Lower leg skin (tissue), 4 donors: Measurements from ENCODE around the gene NR6A1. TPM values are rescaled to one million over a fixed set of nuclear protein-coding genes. Genes with fewer than 3 reads are reported as not detected.

Source experiments
- DNase-seq, 2 donors: peaks; one replicate each; pipeline ENCODE4 v3.0.0-alpha.2; 2019; ENCODE audit warnings: low spot score in 2 of 2
- H3K4me3 ChIP-seq: fragments of 200-600 bp; sonication (generic); 2 replicates; pipeline ENCODE4 v1.5.1; 2017; ENCODE audit warnings: mild to moderate bottlenecking, low read depth; ENCODE audit not compliant: poor library complexity, severe bottlenecking
- POLR2A ChIP-seq, 2 donors: fragments of 450-650 bp; IDR thresholded peaks; one replicate each; pipeline ENCODE4 v1.6.1; 2016 to 2017; ENCODE audit warnings: antibody characterized with exemption in 2 of 2, mild to moderate bottlenecking in 1 of 2, moderate library complexity in 1 of 2
- WGBS, 2 donors: methylation state at CpG; one replicate each; pipeline ENCODE4 v1.1.5; 2018; 5-methylcytosine and 5-hydroxymethylcytosine counted together
- intact Hi-C: fragments of 100-400 bp; cut with DNase I; formaldehyde crosslinking; loops from one replicate; pipeline ENCODE4 v1.15.0; 2023; ENCODE audit warnings: low total_unique reads
- total RNA-seq, 4 donors: library from RNA; depleted of rRNA; stranded (reverse); fragments of >200 nt; gene quantifications; one replicate each; pipeline ENCODE4 v1.1.0, GENCODE V29; 2016
- TF ChIP-seq, protein P1 (sequence below), 3 donors: fragments of 450-650 bp; IDR thresholded peaks; one replicate each; pipeline ENCODE4 v1.5.1; 2016; ENCODE audit warnings: antibody characterized with exemption in 3 of 3, mild to moderate bottlenecking in 3 of 3, moderate library complexity in 2 of 3

The NR6A1 gene
- total RNA-seq, 4 donors from 2014 or later, result 3.0 to 4.9 (median 3.8) TPM

DNA sequence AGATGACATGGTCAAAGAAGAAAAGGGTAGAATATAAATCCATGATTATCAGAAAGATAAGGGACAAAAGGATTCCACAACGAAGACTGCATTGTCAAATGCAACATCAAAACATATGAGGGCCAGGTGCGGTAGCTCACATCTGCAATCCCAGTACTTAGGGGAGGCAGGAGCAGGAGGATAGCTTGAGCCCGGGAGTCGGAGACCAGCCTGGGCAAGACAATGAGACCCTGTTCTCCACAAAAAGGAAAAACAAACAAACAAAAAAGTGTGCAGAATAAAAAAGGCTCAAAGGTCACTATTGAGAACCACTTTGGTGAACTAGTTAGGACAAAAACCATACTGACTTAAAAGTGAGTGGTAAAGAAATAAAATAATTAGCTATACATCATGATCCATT is 203.7 kb downstream of the NR6A1 start:
- TF ChIP-seq, protein P1, sequence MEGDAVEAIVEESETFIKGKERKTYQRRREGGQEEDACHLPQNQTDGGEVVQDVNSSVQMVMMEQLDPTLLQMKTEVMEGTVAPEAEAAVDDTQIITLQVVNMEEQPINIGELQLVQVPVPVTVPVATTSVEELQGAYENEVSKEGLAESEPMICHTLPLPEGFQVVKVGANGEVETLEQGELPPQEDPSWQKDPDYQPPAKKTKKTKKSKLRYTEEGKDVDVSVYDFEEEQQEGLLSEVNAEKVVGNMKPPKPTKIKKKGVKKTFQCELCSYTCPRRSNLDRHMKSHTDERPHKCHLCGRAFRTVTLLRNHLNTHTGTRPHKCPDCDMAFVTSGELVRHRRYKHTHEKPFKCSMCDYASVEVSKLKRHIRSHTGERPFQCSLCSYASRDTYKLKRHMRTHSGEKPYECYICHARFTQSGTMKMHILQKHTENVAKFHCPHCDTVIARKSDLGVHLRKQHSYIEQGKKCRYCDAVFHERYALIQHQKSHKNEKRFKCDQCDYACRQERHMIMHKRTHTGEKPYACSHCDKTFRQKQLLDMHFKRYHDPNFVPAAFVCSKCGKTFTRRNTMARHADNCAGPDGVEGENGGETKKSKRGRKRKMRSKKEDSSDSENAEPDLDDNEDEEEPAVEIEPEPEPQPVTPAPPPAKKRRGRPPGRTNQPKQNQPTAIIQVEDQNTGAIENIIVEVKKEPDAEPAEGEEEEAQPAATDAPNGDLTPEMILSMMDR (IDR thresholded peaks at IDR 0.05), result no peak
- TF ChIP-seq POLR2A (IDR thresholded peaks at IDR 0.05), result no peak
- H3K4me3 ChIP-seq, result no peak overlapping the region
- intact Hi-C loops, result no loop called here
- WGBS, 2 donors, result 85 to 89% methylated on average over 4 of the region's 4 CpGs
- no peak for DNase-seq

DNA sequence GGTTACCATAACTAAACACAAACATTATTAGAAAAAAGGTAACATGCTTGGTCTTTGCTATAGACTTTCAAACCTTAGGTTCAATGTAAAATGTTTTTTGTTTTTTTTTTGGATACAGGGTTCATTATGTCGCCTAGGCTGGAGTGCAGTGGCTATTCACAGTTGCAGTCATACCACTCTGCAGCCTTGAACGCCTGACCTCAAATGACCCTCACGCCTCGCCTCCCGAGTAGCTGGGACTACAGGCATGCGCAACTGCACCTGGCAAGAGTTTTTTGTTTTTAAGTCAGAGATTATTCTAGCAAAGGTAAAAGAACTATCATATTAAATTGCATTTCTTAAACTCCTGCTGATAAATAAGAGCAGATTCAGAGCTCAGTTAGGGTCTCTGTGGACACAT is 208.8 kb downstream of the NR6A1 start:
- intact Hi-C loops, result no loop called here
- TF ChIP-seq, protein P1 (IDR thresholded peaks at IDR 0.05), result no peak
- TF ChIP-seq POLR2A (IDR thresholded peaks at IDR 0.05), result no peak
- H3K4me3 ChIP-seq, result no peak overlapping the region
- WGBS, 2 donors, result 78 to 83% methylated on average over 6 of the region's 6 CpGs
- DNase-seq, result no peak

DNA sequence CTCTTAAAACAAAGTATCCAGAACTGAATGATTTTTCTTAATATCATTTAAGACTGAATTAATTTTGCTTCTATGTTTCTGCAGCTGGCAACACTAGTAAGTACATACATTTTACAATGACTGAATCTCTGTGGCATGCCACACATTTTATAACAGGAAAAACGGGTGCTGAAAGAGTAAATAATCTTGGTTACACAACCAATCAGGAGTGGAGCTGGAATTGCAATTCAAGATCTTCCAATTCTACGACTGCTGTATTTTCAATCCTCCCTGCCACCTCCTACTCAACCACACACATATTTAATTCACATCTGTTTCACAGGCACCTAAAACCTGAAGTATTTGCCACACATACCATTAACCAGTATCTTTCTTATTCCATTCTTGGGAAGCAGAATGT is 211.2 kb downstream of the NR6A1 start:
- TF ChIP-seq POLR2A (IDR thresholded peaks at IDR 0.05), result no peak
- 33 to 44% methylated on average over 2 of the region's 2 CpGs for WGBS, 2 donors
- H3K4me3 ChIP-seq, result no peak overlapping the region
- intact Hi-C loops, result no loop called here
- DNase-seq, result no peak

DNA sequence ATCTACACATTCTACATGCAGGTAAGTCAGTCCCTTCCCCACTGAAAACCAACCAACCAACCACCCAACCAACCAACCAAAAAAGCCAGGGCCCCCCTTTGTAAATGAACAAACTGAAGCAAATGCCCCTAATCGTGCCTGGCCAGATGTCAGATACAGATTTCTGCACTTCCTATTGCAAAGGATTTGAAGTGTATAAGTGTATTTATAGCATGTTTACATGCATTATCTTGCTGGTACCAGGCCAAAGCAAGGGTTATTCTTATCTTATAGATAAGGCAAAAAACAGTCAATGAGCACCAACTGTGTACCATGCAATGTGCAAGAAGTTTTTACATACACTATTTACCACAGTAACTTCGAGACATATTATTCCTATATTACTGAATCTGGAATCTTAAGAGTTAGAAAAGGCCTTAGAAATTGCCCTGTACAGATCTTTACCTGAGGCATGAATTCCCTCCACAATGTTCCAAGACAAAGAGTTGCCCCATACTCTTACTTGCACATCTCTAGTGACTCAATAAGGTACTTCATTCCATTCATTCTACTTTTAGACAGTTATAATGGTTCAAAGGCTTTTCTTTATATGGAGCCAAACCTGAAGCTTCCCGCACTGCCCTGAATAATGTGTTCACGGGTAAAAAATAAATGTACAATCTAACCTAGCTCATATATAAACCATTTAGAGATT is 212.2 kb downstream of the NR6A1 start:
- intact Hi-C loops, result no loop called here
- 80 to 87% methylated on average over 4 of the region's 4 CpGs for WGBS, 2 donors
- no peak for TF ChIP-seq POLR2A (IDR thresholded peaks at IDR 0.05)
- TF ChIP-seq, protein P1 (IDR thresholded peaks at IDR 0.05), result no peak
- DNase-seq, result no peak
- no peak overlapping the region for H3K4me3 ChIP-seq

DNA sequence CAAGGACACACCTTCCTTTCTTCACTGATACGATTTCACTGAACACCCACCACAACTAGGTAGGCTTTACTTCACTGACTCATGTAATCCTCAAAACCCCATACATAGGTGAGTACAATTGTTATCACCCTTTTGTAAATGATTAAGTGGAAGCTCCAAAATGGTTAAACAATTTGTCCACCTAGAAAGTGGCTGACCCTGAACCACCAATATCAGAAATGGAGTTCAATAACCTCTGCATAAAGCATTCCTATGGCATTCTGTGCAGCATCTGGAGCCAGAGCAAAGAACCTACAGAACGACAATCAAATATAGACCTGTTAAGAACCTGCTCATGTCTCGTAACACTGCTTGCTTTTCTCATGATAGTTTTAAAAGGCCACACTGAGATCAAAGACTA is 213.2 kb downstream of the NR6A1 start:
- WGBS, 2 donors, result 88% methylated on average over 3 of the region's 3 CpGs
- no peak for DNase-seq
- no peak for TF ChIP-seq POLR2A (IDR thresholded peaks at IDR 0.05)
- TF ChIP-seq, protein P1 (IDR thresholded peaks at IDR 0.05), result no peak
- H3K4me3 ChIP-seq, result no peak overlapping the region
- intact Hi-C loops, result no loop called here

DNA sequence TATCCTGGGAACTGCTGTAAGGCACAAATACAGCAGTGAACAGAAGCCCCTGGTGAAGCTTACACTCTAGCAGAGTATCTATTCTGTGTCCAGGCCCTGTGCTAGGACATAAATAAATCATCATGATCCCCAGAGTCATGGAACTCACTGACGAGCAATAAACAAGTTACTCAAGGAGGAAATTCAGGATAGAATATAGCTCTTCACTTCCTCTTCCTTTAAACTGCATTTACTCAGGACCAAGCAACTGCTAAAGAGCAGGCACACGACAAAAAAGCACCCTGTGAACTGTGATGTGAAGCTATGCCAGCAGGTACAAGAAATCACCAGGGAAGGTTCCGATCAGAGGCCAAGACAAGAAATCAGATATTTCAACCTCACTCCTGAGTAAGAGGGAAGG is 216.1 kb downstream of the NR6A1 start:
- intact Hi-C loops, result no loop called here
- DNase-seq, result no peak
- H3K4me3 ChIP-seq, result no peak overlapping the region
- 64 to 81% methylated on average over 3 of the region's 3 CpGs for WGBS, 2 donors
- TF ChIP-seq POLR2A (IDR thresholded peaks at IDR 0.05), result no peak
- TF ChIP-seq, protein P1 (IDR thresholded peaks at IDR 0.05), result no peak
